Heart right ventricle (tissue), 16 donors: Measurements from ENCODE around the gene RASAL1. TPM values are rescaled to one million over a fixed set of nuclear protein-coding genes. Genes with fewer than 3 reads are reported as not detected.

Experiments used
- ATAC-seq, 8 donors: fragments of 200-7000 bp; cut with Tn5 transposase; one replicate each; pipeline ENCODE4 v1.9.1; 2020; ENCODE audit warnings: mild to moderate bottlenecking in 8 of 8, moderate library complexity in 8 of 8, moderate number of reproducible peaks in 1 of 8
- DNase-seq, 2 donors: peaks; one replicate each; pipeline ENCODE4 v3.0.0-alpha.2; 2020
- H3K27ac ChIP-seq, 10 donors: fragments of 200-600 bp; sonication (generic) in 2 of 10; one replicate each; pipeline versions ENCODE4 v1.5.0 to v1.8.0; 2020 to 2022; ENCODE audit warnings: mild to moderate bottlenecking in 3 of 10
- H3K27me3 ChIP-seq, 7 donors: fragments of 200-600 bp; one replicate each; pipeline ENCODE4 v1.8.0; 2021 to 2022; ENCODE audit warnings: mild to moderate bottlenecking in 2 of 7
- H3K36me3 ChIP-seq, 9 donors: fragments of 200-600 bp; sonication (generic) in 1 of 9; one replicate each; pipeline versions ENCODE4 v1.5.0 to v1.8.0; 2020 to 2022; ENCODE audit warnings: mild to moderate bottlenecking in 2 of 9
- H3K4me1 ChIP-seq, 9 donors: fragments of 200-600 bp; sonication (generic) in 1 of 9; one replicate each; pipeline versions ENCODE4 v1.5.0 to v1.8.0; 2020 to 2022; ENCODE audit warnings: mild to moderate bottlenecking in 4 of 9
- H3K4me3 ChIP-seq, 10 donors: fragments of 200-600 bp; sonication (generic) in 2 of 10; one replicate each; pipeline versions ENCODE4 v1.5.0 to v1.8.0; 2020 to 2022; ENCODE audit warnings: mild to moderate bottlenecking in 7 of 10, moderate library complexity in 2 of 10
- H3K9me3 ChIP-seq, 11 donors: fragments of 200-600 bp in 10 of 11; sonication (generic) in 2 of 11; one replicate each; pipeline versions ENCODE4 v1.5.0 to v1.8.0; 2013 to 2022; ENCODE audit warnings: mild to moderate bottlenecking in 2 of 11, control low read depth in 1 of 11, moderate library complexity in 1 of 11
- CTCF ChIP-seq, 9 donors: fragments of 200-600 bp; sonication (generic) in 2 of 9; IDR thresholded peaks; one replicate each; pipeline versions ENCODE4 v1.5.0 to v1.8.0; 2021 to 2022; ENCODE audit warnings: antibody characterized with exemption in 9 of 9, mild to moderate bottlenecking in 5 of 9, moderate library complexity in 1 of 9
- WGBS, 2 donors: extraction: QIAGEN DNeasy Blood & Tissue Kit; methylation state at CpG; one replicate each; pipeline ENCODE4 v1.1.7; 2013; ENCODE audit warnings: inconsistent platforms in 1 of 2; 5-methylcytosine and 5-hydroxymethylcytosine counted together
- intact Hi-C, 10 donors: fragments of 100-400 bp; cut with DNase I; formaldehyde crosslinking; loops; one replicate each; pipeline versions ENCODE4 v1.11.1 to v1.14.2; 2022
- polyA plus RNA-seq, 2 donors: library from polyadenylated mRNA; stranded (reverse); fragments of 200-250 nt; gene quantifications; one replicate each; pipeline ENCODE4 v1.2.3, GENCODE V29; 2013
- total RNA-seq, 10 donors: library from RNA; stranded (reverse); fragmentation: NEBNext Ultra II Directional in 3 of 10; extraction: Animal tissue kit (Norgen Biotek cat#: 25700) in 3 of 10; gene quantifications; one replicate each; pipeline versions ENCODE4 v1.2.1 to v1.2.4, GENCODE V29; 2021 to 2023
- donor health status: Arrhythmogenic right ventricular cardiomyopathy.
- donor health status: ischemic (EF 13 %, LVEDD 7.1; RV severe dilation, severe dysfunction).
- donor health status: healthy with polysubstance abuse.
- donor health status: DM: no; HTN: yes; CAD: no.
- donor health status: DM: no; HTN: no; CAD: no.
- donor health status: ischemic (EF 25% LVEDD 6.9; RV normal size, moderate dysfunction).
- donor health status: ischemic (EF 25% LVEDD 5.7; RV mildly dilated, moderate dysfunction).
- donor health status: healthy.
- donor health status: DM: yes; HTN: yes; CAD: no.
- donor health status: Ischemic cardiomyopathy.
- donor health status: ischemic (EF 35%, LVEDD 5.7; RV mildly dilated, moderate dysfunction).
- donor health status: nonischemic (EF 11% LVEDD 7.7; RV severe dilation, severe dysfunction).
- donor health status: DM: yes; HTN: yes; CAD: no.
- donor health status: PGD.
- donor health status: ischemic (EF 29% LVEDD 5.4; RV normal size, mild dysfunction).
- donor health status: nonischemic (EF 23%, LVEDD 6.1; RV moderate dilation, normal function).

Gene RASAL1
- total and polyA plus RNA-seq, 12 donors, result not detected

- Histone ChIP-seq H3K36me3 (peaks cover 0 to 24% (median 18%) of the 10 kb centered on the region in 9 donors), H3K4me1 (peaks cover 3 to 27% (median 21%) of the 10 kb centered on the region in 9 donors), H3K9me3 (no peaks in the 10 kb centered on the region), H3K27me3 (peaks cover 10 to 72% (median 68%) of the 10 kb centered on the region in 7 donors), H3K27ac (no peak overlapping the region), H3K4me3 (peak overlapping the region in 2 of 10 donors; percentile 19 to 35)
- intact Hi-C loops, result loop anchor here in 9 of 10 donors (5.0 to 10.0 kb wide), 4 partner anchors 100 to 1978 kb away; partner anchors contain the start of gene DTX1 (in 2 of the 9)
- ATAC-seq, result peak in 1 of 8 donors; percentile 1
- TF ChIP-seq CTCF (IDR thresholded peaks at IDR 0.05), result no peak
- DNase-seq, result no peak
- WGBS, 2 donors, result 4% methylated on average over 51 of the region's 51 CpGs
Measured at GRCh38 chr12:113154351-113154973, 18.9 kb upstream of the RASAL1 start.

- Histone ChIP-seq H3K9me3 (no peaks in the 10 kb centered on the region), H3K27me3 (peaks cover 10 to 76% (median 69%) of the 10 kb centered on the region in 7 donors), H3K27ac (no peak overlapping the region), H3K36me3 (peaks cover 0 to 11% (median 6%) of the 10 kb centered on the region in 9 donors), H3K4me1 (peaks cover 3 to 30% (median 23%) of the 10 kb centered on the region in 9 donors), H3K4me3 (peak overlapping the region; percentile 7 to 52 (median 40))
- intact Hi-C loops, result loop anchor here (2.0 to 10.0 kb wide), 5 partner anchors 98 to 1979 kb away; partner anchors contain the start of gene DTX1 (in 2 of the 10)
- 7 to 9% methylated on average over 70 of the region's 70 CpGs for WGBS, 2 donors
- peak; percentile 45 to 72 for DNase-seq
- peak in 8 of 9 donors; percentile 3 to 67 (median 56) for TF ChIP-seq CTCF (IDR thresholded peaks at IDR 0.05)
- ATAC-seq, result peak; percentile 77 to 86 (median 82)
Measured at GRCh38 chr12:113152835-113153814, 17.6 kb upstream of the RASAL1 start.

DNA sequence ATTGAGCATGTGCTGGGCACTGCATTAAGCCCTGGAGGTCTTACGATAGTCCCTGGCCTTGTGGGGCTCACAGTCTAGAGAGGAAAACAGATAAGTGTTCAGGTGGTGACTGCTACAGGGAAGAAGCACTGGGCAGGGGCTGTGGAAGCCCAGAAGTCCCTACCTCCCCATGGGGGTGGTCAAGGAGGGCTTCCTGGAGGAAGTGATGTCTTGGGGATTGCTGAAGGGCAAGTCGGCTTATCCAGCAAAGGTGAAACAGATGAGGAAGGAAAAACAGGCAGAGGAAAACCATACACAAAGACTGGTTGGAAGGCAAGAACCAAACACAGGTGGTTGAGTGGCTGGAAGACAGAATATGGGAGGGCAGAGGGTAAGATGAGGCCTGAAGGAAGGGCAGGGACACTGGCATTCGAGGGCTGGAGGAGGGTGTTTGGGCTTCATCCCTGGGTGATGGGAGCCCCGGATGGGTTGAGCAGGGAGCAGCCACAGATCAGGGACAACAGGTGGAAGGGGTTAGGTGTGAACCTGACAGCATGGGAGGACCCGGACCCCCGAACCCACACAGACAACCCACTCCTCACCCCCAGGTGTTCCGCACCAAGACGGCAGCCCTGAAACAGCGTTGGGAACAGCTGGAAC, 16.8 kb upstream of the RASAL1 start:
- TF ChIP-seq CTCF (IDR thresholded peaks at IDR 0.05), result no peak
- intact Hi-C loops, result loop anchor here (2.0 to 10.0 kb wide), 5 partner anchors 98 to 1980 kb away; partner anchors contain the start of gene DTX1 (in 2 of the 10)
- DNase-seq (no peak), ATAC-seq (no peak)
- Histone ChIP-seq H3K4me3 (peak overlapping the region in 8 of 10 donors; percentile 7 to 52 (median 48)), H3K27me3 (peaks cover 10 to 84% (median 69%) of the 10 kb centered on the region in 7 donors), H3K36me3 (peaks cover 0 to 3% (median 0%) of the 10 kb centered on the region in 9 donors), H3K4me1 (peaks cover 3 to 30% (median 23%) of the 10 kb centered on the region in 9 donors), H3K27ac (no peak overlapping the region), H3K9me3 (peaks cover 0 to 2% (median 0%) of the 10 kb centered on the region in 11 donors)
- WGBS, 2 donors, result 22 to 24% methylated on average over 9 of the region's 9 CpGs
